Stimulated activated CD4-positive, alpha-beta T cell treated with anti-CD3 and anti-CD28 coated beads, Interleukin-15, amount 100 ng/mL, for 24 hours (primary cell): ENCODE measurements around the gene PINK1.
A peak's percentile ranks its signal among the peaks of the same experiment; 100 is the strongest.

ENCODE experiments used
- DNase-seq: peaks from one replicate; pipeline ENCODE4 v3.0.0-alpha.2; 2020

Gene PINK1

DNA sequence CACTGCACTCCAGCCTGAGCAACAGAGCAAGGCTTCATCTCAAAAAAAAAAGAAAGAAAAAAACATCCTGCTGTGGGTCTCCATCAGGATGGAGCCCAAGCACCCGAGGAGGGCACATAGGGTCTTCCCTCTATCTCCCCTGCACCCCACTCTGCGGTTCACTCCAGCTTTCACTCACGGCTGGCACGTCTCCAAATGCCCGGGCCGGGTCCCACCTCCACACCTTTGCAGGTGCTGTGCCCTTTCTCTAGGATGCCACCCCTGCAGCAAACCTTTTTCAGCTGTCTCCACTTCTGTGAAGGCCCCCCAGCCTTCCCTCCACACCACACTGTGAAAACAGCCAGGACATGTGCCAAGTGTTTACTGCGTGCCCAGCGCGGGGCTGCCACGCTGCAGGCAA is 50.4 kb downstream of the PINK1 start:
- DNase-seq: no peak

DNA sequence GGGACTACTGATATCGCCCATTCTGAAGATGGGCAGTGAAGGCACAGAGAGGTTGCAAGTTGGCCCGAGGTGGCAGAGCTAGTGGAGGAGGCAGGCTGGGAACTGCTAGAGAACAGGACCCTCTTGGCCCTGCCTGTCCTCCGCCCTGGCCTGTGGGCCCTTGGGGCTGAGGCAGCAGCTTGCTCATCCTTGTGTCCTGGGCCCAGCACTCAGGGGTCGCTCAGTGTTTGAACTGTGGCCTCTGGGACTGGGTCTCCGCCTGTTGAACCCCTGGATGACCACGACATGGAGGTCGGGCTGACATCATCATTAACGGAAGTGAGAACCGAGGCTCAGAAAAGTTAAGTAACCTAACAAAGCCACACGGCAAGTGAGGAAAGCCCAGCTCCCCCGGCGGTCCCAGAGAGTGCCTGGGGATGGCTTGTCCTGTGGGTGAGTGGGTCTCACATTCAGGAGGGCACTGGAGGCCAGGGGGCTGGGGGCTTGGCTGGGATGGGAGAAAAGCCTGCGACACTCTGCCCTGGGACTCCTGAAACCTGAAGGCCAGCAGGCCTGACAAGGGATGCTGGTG is 50.9 kb downstream of the PINK1 start:
- no peak for DNase-seq

DNA sequence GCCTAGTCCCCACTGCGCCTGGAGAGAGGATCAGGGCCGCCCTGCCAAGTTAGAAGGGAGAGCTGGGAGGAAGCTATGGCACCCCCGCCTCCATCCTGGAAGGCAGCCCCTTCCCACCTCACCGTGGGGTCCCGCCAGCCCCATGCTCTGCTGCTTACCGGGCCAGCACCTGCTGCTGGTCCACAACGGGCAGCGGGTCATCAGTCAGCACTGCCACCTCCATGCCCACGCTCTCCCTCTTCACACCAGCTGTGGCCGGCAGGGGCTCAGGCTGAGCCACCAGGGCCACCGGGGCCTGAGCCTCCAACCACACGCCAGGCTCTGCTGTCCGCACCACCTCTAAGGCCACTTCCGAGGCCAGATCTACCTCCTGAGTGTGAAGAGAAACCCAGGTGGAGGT is 51.4 kb downstream of the PINK1 start:
- DNase-seq: no peak

DNA sequence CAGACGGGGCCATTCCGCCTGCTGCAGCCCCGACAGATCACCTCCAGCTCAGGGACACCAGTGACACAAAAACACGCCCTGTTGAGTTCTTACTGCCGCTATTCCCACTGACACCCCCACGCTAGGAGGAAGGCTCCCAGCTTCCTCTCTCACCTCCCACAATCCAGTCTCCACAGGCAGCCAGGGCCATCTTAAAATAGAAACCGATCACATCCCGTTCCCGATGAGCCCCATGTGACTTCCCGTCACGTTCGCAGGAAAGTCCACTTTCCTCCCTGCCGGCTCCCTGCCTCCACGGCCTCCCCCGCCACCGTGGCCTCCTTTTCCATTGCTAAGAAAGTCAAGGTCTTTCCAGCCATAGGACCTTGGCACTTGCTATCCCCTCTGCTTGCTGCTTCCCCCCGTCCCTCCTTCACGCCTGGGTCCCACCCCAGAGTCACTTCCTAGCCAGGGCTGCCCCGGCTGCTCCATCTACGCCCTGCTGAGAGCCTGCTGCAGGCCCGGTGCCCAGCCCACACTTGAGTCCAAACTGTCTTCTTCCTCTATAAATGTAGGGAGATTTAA is 51.9 kb downstream of the PINK1 start:
- no peak for DNase-seq

DNA sequence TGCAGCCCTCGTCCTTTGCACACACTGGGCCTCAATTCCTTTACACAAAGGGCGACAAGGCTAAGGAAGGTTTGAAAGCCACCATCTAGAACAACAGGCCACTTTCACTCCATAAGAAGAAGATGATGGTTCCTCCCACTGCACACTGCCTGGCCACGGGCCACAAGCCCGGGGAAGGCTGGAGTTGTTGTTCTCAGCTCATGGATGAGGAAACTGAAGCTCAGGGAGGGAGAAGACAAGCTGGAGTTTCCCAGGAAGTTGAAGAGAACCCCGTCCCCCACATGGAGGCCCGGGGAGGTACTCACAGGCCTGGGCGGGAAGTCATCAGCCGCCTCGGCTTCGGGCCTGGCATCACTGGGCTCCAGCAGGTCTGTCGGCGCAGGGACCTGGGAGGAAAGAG is 52.5 kb downstream of the PINK1 start:
- no peak for DNase-seq

DNA sequence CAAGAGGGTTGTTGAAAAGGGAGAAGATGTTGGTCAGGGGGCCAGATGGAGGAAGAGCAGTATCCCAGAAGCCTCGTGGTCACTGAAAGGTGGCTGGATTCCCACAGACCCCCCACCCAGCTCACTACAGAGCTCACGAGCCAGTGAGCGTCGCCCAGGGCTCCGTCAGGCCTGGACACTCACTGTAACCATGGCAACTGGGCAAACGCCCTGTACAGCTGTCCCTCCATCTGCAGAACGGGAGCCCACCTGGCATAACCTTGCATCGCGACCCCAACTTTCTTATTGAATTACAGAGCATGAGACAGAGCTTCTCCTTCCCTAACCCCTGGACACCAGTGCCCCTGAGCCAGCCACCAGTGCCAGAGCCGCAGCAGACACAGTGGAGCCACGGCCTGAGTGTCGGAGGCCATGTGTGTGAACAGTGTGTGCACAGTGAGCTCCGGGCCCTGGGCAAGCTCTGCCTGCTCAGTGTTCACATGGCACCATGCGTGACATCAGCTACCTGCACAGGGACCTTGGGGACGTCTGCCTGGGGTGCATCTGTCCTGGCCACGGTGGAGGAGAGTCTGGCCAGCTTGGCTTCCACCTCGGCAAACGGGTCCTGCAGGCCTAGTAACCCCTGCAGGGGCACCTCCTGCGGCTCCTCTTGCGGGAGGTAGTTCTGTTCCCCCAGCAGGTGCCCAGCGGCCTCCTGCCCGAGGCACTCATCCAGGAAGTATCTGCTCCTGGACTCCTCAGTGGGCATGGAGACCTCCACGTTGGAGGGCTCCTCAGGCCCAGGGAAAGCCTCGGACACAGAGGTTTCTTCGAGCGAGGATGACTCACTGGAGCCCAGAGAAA is 53.8 kb downstream of the PINK1 start:
- no peak for DNase-seq

DNA sequence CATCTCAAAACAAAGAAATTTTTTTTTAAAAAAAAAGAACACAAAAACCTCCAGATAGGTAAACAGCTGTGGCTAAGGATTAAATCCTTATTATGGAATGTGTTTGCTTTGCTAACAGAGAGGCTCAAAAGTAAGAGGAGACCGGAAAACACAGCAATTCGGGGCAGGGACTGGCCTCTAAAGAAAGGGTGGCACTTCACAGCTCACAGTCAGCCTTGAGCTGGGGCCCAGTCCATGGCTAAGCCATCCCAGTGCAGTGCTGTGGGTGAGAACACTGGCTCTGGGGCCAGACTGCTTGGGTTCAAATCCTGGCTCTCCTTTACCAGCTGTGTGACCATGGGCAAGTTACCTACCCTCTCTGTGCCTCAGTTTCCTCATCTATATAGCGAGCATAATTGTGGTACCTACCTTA is 56.4 kb downstream of the PINK1 start:
- DNase-seq: no peak

DNA sequence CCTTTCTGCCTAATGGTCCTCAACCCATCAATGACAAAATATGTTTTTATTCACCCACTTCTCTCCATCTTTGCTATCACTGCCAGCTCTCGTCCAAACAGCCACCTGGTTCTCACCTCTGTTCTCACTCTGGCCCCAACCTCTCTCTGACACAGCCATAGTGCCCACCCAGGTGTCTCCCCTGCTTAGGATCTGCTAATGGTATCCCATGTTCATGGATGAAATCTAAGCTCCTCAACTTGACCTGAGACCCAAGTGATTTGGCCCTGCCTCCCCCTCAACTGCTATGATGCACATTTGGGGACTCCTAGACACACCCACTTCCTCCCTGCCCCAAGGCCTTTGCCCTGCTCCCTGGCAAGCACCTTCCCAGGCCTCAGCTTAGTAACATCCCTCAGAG is 58.6 kb downstream of the PINK1 start:
- no peak for DNase-seq

DNA sequence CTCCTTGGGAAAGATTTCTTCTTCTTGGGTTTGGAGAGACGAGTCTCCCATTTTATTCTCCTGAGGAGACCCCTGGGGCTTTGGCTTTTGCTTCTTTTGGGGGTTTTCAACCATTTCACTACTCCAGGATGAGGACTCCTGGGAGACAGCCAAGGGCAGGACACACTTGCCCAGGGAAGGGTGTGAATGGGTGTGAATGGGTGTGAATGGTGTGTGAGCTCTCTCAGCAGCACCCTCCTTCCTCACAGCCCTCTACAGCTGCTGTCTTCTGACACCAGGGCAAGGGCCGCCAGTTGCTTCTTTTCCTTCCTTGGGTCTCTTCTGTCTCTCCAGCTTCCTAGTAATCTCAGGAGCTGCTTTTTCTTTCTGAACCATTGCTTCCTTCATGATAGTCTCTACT is 60.4 kb downstream of the PINK1 start:
- DNase-seq: no peak

DNA sequence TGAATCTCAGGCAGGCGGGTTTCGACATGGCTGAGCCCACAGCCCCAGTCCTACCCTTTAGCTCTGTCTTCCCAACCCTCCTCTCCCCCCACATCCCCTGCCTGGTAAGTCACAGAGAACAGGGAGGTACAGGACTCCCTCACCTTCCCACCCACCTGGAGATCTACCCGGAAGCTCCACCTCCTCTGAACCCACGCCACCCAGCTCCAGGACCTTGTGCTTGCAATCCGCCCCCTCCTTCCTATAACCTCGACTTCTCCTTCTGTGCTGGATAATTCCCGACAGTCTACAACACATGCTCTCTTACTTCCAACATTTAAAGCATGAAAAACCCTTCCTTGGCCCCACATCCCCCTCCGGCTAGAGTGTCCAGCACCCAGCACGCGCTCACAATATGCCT is 62.3 kb downstream of the PINK1 start:
- DNase-seq: no peak

DNA sequence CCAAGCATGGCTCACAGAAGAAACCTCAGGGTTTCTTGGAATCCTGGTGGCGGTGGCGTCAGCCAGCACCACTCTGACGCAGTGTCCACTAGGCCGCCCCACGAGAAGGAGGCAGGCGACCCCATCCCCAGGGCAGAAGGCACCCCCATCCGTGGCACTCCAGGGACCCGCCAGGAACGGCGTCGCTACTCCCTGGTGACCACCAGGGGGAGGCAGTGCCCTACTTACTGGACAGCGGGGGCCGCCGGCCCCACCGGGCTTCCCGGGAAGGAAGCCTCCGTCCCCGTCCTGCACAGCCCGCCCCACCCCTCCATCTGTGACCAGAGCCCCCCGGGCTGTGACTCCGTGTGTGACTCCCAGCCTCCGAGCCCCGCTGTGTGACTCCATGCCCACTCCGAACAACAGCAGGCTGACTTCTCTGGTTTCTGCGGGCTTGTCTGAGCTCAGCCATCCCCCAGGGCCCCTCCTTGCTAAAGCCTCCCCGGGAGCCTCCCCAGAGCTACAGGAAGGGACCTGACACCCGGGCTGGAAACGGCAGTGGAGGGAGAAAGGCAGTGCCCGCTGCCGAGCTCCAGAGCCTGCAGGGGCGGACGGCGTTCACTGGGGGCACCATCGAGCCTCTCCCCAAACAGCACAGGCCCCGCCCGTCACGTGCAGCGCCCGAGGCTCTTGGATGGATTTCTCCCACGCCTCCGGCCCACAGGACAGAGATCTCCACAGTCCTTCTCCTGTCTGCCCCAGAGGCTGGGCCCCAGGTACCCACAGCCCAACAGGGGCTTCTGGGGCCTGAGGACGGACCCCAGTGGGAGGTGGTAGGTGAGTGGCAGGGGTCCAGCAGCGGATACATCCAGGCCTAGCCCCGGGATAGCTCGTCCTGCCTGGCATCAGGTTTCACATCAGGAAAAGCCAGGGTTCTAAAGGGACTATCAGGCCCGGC is 63.4 kb downstream of the PINK1 start:
- peak; percentile 87 for DNase-seq

DNA sequence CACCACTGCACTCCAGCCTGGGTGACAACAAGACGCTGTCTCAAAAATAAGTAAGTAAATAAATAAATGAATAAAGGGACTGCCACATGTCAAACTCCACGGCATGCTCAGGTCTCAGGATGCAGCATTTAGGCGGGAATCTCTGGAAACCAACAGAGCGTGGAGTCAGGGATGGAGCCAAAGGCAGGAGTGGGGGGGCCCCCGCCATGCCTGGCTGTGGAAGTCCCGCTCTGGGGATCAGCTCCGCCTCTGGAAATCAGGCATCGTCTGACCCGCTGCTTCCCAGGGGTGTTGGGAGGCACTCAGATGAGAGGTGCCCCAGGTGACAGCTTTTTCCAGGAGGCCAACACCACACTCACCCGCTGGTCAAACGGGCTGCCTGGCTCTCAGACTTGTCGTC is 64.3 kb downstream of the PINK1 start:
- no peak for DNase-seq

DNA sequence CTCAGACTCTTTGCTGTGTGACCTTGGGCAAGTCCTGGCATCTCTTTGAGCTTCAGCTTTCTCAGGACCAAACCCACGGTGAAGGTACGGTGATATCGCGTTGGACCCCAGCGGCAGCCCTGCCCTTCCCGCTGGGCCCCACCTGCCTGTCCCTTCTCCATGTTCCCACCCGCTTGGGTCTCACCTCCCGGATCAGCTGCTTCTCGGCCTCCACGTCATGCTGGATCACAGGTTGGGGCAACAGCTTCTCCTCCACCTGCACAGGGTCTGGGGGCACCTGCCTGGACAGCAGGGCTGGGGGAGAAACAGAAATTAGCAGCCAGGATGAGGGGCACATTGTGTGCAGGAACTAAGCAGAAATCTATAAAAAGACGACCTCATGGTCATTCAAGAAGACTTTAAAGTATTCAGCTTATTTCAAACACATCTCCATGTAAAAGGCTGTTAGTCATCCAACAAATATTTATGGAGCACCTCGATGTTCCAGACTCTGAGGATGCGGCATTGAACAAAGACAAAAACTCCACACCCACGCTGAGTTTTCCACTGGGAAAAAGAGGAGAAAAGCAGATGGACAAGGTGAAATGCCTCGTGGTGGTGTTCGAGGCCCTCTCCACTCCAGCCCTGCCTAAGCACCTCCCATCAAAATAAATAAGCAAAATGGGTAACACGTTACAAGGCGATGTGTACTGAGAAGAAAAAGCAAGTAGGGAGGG is 65.1 kb downstream of the PINK1 start:
- DNase-seq: no peak

DNA sequence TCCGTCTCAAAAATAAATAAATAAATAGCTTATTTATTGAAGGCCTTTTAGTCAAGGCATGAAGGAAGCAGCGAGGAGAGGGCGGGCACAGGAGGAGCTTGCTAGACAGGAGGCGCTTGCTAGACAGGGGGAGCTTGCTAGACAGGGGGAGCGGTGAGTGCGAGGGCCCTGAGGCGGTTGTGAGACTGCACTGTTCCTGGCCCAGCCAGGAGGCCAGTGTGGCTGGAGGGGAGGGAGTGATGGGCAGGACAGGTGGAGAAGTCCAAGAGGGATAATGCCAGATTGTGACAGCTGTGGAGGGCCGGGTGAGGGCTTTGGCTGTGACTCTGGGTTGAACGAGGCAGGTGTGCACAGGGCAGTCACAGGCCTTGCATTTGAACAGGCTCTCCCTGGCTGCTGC is 66.3 kb downstream of the PINK1 start:
- DNase-seq: no peak

DNA sequence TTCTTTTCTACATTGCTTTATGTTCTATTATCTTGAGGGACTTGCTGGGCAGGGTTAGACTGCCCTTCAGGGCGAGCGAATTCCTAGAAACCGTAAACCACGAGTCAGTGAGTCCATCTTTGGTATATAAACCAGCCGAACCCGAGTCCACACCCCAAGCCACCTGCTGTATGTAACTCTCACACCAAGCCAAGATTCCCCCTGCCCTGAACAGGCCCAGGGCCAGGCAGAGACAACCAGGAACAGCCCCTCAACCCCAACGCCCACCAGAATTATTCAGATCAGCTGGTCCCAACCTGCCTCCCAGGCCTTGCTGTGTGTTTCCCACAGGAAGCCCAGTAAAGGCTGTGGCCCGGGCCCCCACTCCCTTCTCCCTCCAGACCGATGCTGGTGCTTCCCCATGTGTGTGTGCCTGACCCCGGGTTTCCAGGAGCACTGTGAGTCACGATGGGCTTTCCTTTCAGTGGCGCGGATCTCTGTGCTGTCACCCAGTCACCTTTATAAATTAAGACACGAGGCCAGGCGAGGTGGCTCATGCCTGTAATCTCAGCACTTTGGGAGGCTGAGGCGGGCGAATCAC is 67.5 kb downstream of the PINK1 start:
- DNase-seq: no peak
